OCI-LY7 (cell line): ENCODE results near the gene MARK3.

Source experiments
- CTCF ChIP-seq: fragments of 200-600 bp; sonication (generic); conservative IDR thresholded peaks from 2 replicates; pipeline ENCODE4 v1.5.1; 2014; ENCODE audit warnings: mild to moderate bottlenecking, antibody characterized with exemption, low read length, moderate library complexity, mixed read lengths
- EZH2phosphoT487 ChIP-seq: fragments of 200-600 bp; sonication (generic); IDR thresholded peaks from 2 replicates; pipeline ENCODE4 v1.6.1; 2018; ENCODE audit warnings: low read depth, borderline replicate concordance, mild to moderate bottlenecking, mixed run types, antibody characterized with exemption, low read length, moderate library complexity, mixed read lengths

GRCh38 chr14:103521438-103521950, 136.3 kb downstream of the MARK3 start:
- no peak for TF ChIP-seq CTCF
- TF ChIP-seq EZH2phosphoT487: no peak
